ENCODE results near the gene AGL. TPM values are rescaled to one million over a fixed set of nuclear protein-coding genes. Genes with fewer than 3 reads are reported as not detected.

The AGL gene
- total and polyA plus RNA-seq, 10 of the 15 experiments (the other 5 are each of a cell fraction or from before 2014, with no cell fraction given): 5.6 to 21.6 (median 13.7) TPM

GRCh38 chr1:99827970-99828369 lies 22.2 kb upstream of the AGL start:
- H3K27ac ChIP-seq (ENCODE audit: control insufficient read depth, insufficient read depth): no peak overlapping the region
- 47% methylated on average over 2 of the region's 2 CpGs for WGBS (ENCODE audit: insufficient coverage, insufficient replicate concordance, low lambda C conversion rate, missing lambda C conversion rate)
- FAIRE-seq: no peak
- H4K20me1 ChIP-seq (ENCODE audit: control insufficient read depth, insufficient read depth): no peaks in the 10 kb centered on the region
- no peaks in the 10 kb centered on the region for H3K27me3 ChIP-seq (replicated peaks in 1 of 2; ENCODE audit: control insufficient read depth in 2 of 2, insufficient read depth in 2 of 2, low read length in 1 of 2)
- no peak for TF ChIP-seq IKZF1 (conservative IDR thresholded peaks at IDR 0.05)
- H3K79me2 ChIP-seq (ENCODE audit: control insufficient read depth, insufficient read depth, low read length): no peaks in the 10 kb centered on the region
- no peak overlapping the region for H3K4me3 ChIP-seq
- no peak for DNase-seq (ENCODE audit: low read depth, low spot score)
- ChIA-PET RAD21 (ENCODE audit: unreplicated experiment) (no interaction called here), SMC1A (ENCODE audit: uncharacterized antibody, unreplicated experiment) (interaction anchor here (0.6 kb wide), 1 partner anchor 1424 kb away, joined by 3 read pairs; no protein-coding TSS in a partner anchor), CTCF (interaction anchor here (0.7 to 2.6 kb wide), 6 partner anchors 10 to 1041 kb away, joined by 3 to 8 read pairs (median 4); partner anchors contain the start of gene SLC35A3), POLR2A (no interaction called here)
- in situ Hi-C loops (cut with MboI) (no loop called here), intact Hi-C loops (cut with micrococcal nuclease; ENCODE audit: unreplicated experiment) (no loop called here)
- no peak overlapping the region for H2AFZ ChIP-seq (ENCODE audit: control insufficient read depth, low read depth, low read length)
- H3K4me2 ChIP-seq (ENCODE audit: control insufficient read depth, insufficient read depth): no peak overlapping the region
- no peaks in the 10 kb centered on the region for H3K36me3 ChIP-seq (ENCODE audit: control insufficient read depth in 2 of 2, insufficient read depth in 2 of 2, low read length in 1 of 2)
- H3K4me1 ChIP-seq (ENCODE audit: control insufficient read depth, insufficient read depth, low read length): no peaks in the 10 kb centered on the region
- no peaks in the 10 kb centered on the region for H3K9me3 ChIP-seq (replicated peaks; ENCODE audit: control insufficient read depth, insufficient read depth, low read length)
- no TSS peak for BruUV-seq (replicated peaks)
- no peak overlapping the region for H3K9ac ChIP-seq (ENCODE audit: control insufficient read depth, insufficient read depth, low read length)
- ATAC-seq: no peak

DNA sequence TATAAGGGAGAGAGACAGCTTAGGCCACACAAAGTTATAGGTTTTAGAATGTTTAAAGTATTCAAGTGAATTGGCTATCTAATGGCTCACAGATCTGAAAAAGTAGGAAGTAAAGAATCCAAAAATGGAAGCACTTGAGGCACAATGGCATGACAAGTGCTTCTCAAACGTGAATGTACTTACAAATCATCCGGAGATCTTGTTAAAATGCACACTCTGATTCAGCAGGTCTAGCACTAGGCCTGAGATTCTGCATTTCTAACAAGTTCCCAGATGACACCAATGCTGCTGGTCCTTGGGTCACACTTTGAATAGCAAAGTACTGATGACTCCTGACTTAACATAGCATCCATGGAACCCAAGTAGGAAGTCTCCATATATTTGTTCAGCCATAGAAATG lies 20.9 kb upstream of the AGL start:
- no peak overlapping the region for H2AFZ ChIP-seq (ENCODE audit: control insufficient read depth, low read depth, low read length)
- no peaks in the 10 kb centered on the region for H3K4me1 ChIP-seq (ENCODE audit: control insufficient read depth, insufficient read depth, low read length)
- H3K27me3 ChIP-seq (replicated peaks in 1 of 2; ENCODE audit: control insufficient read depth in 2 of 2, insufficient read depth in 2 of 2, low read length in 1 of 2): no peaks in the 10 kb centered on the region
- intact Hi-C loops (cut with micrococcal nuclease; ENCODE audit: unreplicated experiment): no loop called here
- BruUV-seq (replicated peaks): no TSS peak
- H4K20me1 ChIP-seq (ENCODE audit: control insufficient read depth, insufficient read depth): no peaks in the 10 kb centered on the region
- no peaks in the 10 kb centered on the region for H3K9me3 ChIP-seq (replicated peaks; ENCODE audit: control insufficient read depth, insufficient read depth, low read length)
- no peak overlapping the region for H3K4me2 ChIP-seq (ENCODE audit: control insufficient read depth, insufficient read depth)
- no peak overlapping the region for H3K4me3 ChIP-seq
- ChIA-PET CTCF (interaction anchor here (1.2 to 2.6 kb wide), 2 partner anchors 13 to 1040 kb away, joined by 4 to 8 read pairs; no protein-coding TSS in a partner anchor), SMC1A (ENCODE audit: uncharacterized antibody, unreplicated experiment) (interaction anchor here (0.9 kb wide), 1 partner anchor 307 kb away, joined by 4 read pairs; no protein-coding TSS in a partner anchor), RAD21 (ENCODE audit: unreplicated experiment) (no interaction called here), POLR2A (no interaction called here)
- no peak overlapping the region for H3K9ac ChIP-seq (ENCODE audit: control insufficient read depth, insufficient read depth, low read length)
- ATAC-seq: no peak
- no peaks in the 10 kb centered on the region for H3K36me3 ChIP-seq (ENCODE audit: control insufficient read depth in 2 of 2, insufficient read depth in 2 of 2, low read length in 1 of 2)
- no peaks in the 10 kb centered on the region for H3K79me2 ChIP-seq (ENCODE audit: control insufficient read depth, insufficient read depth, low read length)
- 50% methylated on average over 2 of the region's 2 CpGs for WGBS (ENCODE audit: insufficient coverage, insufficient replicate concordance, low lambda C conversion rate, missing lambda C conversion rate)
- FAIRE-seq: no peak
- H3K27ac ChIP-seq (ENCODE audit: control insufficient read depth, insufficient read depth): no peak overlapping the region
- no peak for DNase-seq (ENCODE audit: low read depth, low spot score)
- in situ Hi-C loops (cut with MboI): no loop called here
- no peak for TF ChIP-seq FOS (IDR thresholded peaks at IDR 0.05; ENCODE audit: borderline replicate concordance, extremely low read depth, insufficient read length)
- TF ChIP-seq SMAD1 (IDR thresholded peaks at IDR 0.05; ENCODE audit: low read depth, partially characterized antibody): no peak
- TF ChIP-seq, protein P1, sequence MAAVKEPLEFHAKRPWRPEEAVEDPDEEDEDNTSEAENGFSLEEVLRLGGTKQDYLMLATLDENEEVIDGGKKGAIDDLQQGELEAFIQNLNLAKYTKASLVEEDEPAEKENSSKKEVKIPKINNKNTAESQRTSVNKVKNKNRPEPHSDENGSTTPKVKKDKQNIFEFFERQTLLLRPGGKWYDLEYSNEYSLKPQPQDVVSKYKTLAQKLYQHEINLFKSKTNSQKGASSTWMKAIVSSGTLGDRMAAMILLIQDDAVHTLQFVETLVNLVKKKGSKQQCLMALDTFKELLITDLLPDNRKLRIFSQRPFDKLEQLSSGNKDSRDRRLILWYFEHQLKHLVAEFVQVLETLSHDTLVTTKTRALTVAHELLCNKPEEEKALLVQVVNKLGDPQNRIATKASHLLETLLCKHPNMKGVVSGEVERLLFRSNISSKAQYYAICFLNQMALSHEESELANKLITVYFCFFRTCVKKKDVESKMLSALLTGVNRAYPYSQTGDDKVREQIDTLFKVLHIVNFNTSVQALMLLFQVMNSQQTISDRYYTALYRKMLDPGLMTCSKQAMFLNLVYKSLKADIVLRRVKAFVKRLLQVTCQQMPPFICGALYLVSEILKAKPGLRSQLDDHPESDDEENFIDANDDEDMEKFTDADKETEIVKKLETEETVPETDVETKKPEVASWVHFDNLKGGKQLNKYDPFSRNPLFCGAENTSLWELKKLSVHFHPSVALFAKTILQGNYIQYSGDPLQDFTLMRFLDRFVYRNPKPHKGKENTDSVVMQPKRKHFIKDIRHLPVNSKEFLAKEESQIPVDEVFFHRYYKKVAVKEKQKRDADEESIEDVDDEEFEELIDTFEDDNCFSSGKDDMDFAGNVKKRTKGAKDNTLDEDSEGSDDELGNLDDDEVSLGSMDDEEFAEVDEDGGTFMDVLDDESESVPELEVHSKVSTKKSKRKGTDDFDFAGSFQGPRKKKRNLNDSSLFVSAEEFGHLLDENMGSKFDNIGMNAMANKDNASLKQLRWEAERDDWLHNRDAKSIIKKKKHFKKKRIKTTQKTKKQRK (IDR thresholded peaks at IDR 0.05; ENCODE audit: low read depth, low read length): no peak
- TF ChIP-seq TCF7 (IDR thresholded peaks at IDR 0.05; ENCODE audit: borderline replicate concordance): no peak
- TF ChIP-seq TAF1 (IDR thresholded peaks at IDR 0.05; ENCODE audit: borderline replicate concordance, low read depth, low read length): no peak
- no peak for TF ChIP-seq ZBTB33 (IDR thresholded peaks at IDR 0.05)
- TF ChIP-seq NR2C1 (IDR thresholded peaks at IDR 0.05): no peak
- no peak for TF ChIP-seq YBX1 (IDR thresholded peaks at IDR 0.05)
- TF ChIP-seq, protein P2, sequence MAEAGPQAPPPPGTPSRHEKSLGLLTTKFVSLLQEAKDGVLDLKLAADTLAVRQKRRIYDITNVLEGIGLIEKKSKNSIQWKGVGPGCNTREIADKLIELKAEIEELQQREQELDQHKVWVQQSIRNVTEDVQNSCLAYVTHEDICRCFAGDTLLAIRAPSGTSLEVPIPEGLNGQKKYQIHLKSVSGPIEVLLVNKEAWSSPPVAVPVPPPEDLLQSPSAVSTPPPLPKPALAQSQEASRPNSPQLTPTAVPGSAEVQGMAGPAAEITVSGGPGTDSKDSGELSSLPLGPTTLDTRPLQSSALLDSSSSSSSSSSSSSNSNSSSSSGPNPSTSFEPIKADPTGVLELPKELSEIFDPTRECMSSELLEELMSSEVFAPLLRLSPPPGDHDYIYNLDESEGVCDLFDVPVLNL (IDR thresholded peaks at IDR 0.05; ENCODE audit: low read depth, low read length): no peak
- TF ChIP-seq SPI1 (IDR thresholded peaks at IDR 0.05; ENCODE audit: borderline replicate concordance, insufficient read depth, low read depth, low read length): no peak
- TF ChIP-seq ZNF622 (IDR thresholded peaks at IDR 0.05): no peak

Data from GM12878 (cell line).